CD4-positive, alpha-beta memory T cell (primary cell): ENCODE results near the gene CCSER2. TPM values are rescaled to one million over a fixed set of nuclear protein-coding genes. Genes with fewer than 3 reads are reported as not detected.
A peak's percentile ranks its signal among the peaks of the same experiment; 100 is the strongest.

Experiments used
- CTCF ChIA-PET: fragments of 350-600 bp; sonication (Branson Sonifier 250); formaldehyde crosslinking; loops from one replicate; lab custom pipeline; 2021; ENCODE audit warnings: inconsistent platforms; ENCODE audit not compliant: partially characterized antibody; lab: Charles Lee
- POLR2A ChIA-PET: fragments of 350-600 bp; sonication (Branson Sonifier 250); formaldehyde crosslinking; loops from one replicate; lab custom pipeline; 2021; ENCODE audit not compliant: partially characterized antibody; lab: Charles Lee
- DNase-seq, 5 donors: peaks; one replicate each; pipeline versions ENCODE4 v3.0.0 to v3.0.0-alpha.2; 2020 to 2022; ENCODE audit warnings: mixed read lengths in 1 of 5
- H3K27ac ChIP-seq: one replicate; pipeline ENCODE4 v1.7.0; 2013; ENCODE audit warnings: low read depth, low read length
- H3K27me3 ChIP-seq: 2 replicates; pipeline ENCODE4 v1.7.0; 2013; ENCODE audit warnings: mild to moderate bottlenecking, low read length, moderate library complexity; ENCODE audit not compliant: insufficient read depth
- H3K36me3 ChIP-seq: 2 replicates; pipeline ENCODE4 v1.7.0; 2013; ENCODE audit warnings: mild to moderate bottlenecking, low read length, moderate library complexity; ENCODE audit not compliant: insufficient read depth
- H3K4me1 ChIP-seq: 2 replicates; pipeline ENCODE4 v1.7.0; 2013; ENCODE audit warnings: mild to moderate bottlenecking, low read length, moderate library complexity; ENCODE audit not compliant: insufficient read depth
- H3K4me3 ChIP-seq, 2 donors: one replicate each; pipeline ENCODE4 v1.7.0; 2013; ENCODE audit warnings: low read length in 2 of 2, mild to moderate bottlenecking in 1 of 2
- H3K9me3 ChIP-seq, 2 donors: one replicate each; pipeline ENCODE4 v1.7.0; 2013; ENCODE audit warnings: low read length in 2 of 2, control low read depth in 1 of 2; ENCODE audit not compliant: control insufficient read depth in 1 of 2
- H3K27ac Mint-ChIP-seq, 7 donors: one replicate each; pipeline ENCODE4 v1.8.0; 2020 to 2021; ENCODE audit warnings: mixed read lengths in 7 of 7, mild to moderate bottlenecking in 6 of 7, inconsistent platforms in 3 of 7, moderate library complexity in 3 of 7
- H3K27me3 Mint-ChIP-seq, 2 donors: one replicate each; pipeline ENCODE4 v1.8.0; 2020 to 2021; ENCODE audit warnings: mixed read lengths in 2 of 2
- H3K36me3 Mint-ChIP-seq, 2 donors: one replicate each; pipeline ENCODE4 v1.8.0; 2020 to 2021; ENCODE audit warnings: mixed read lengths in 2 of 2, inconsistent platforms in 1 of 2, mild to moderate bottlenecking in 1 of 2
- H3K4me1 Mint-ChIP-seq, 4 donors: one replicate each; pipeline ENCODE4 v1.8.0; 2020 to 2021; ENCODE audit warnings: mixed read lengths in 4 of 4, mild to moderate bottlenecking in 1 of 4
- H3K4me3 Mint-ChIP-seq, 8 donors: one replicate each; pipeline ENCODE4 v1.8.0; 2020 to 2021; ENCODE audit warnings: mixed read lengths in 8 of 8, mild to moderate bottlenecking in 7 of 8, moderate library complexity in 6 of 8, inconsistent platforms in 3 of 8
- H3K9me3 Mint-ChIP-seq, 8 donors: one replicate each; pipeline ENCODE4 v1.8.0; 2020 to 2021; ENCODE audit warnings: mixed read lengths in 8 of 8, mild to moderate bottlenecking in 5 of 8, inconsistent platforms in 3 of 8, moderate library complexity in 1 of 8
- intact Hi-C: fragments of 100-400 bp; cut with micrococcal nuclease; formaldehyde crosslinking; loops from one replicate; pipeline ENCODE4 v1.15.1; 2023
- polyA plus RNA-seq, 2 donors: library from polyadenylated mRNA; unstranded; fragments of 300-500 nt; fragmentation: Illumina TruSeq; gene quantifications; one replicate each; pipeline ENCODE4 v1.2.3, GENCODE V29; 2021
- total RNA-seq, 2 experiments: library from RNA; stranded (reverse); gene quantifications; one replicate each; pipeline ENCODE4 v1.2.3, GENCODE V29; 2021

The CCSER2 gene
- total and polyA plus RNA-seq, 4 experiments from 2014 or later: 89.8 to 151 (median 119) TPM

GRCh38 chr10:84517554-84517953 lies 189.2 kb downstream of the CCSER2 start:
- Mint-ChIP-seq H3K4me3 (no peak overlapping the region), H3K27me3 (no peaks in the 10 kb centered on the region), H3K36me3 (peaks cover 17 to 30% of the 10 kb centered on the region in 2 donors), H3K4me1 (peaks cover 0 to 5% (median 1%) of the 10 kb centered on the region in 4 donors), H3K27ac (peak overlapping the region in 1 of 7 donors; percentile 6), H3K9me3 (no peaks in the 10 kb centered on the region)
- Histone ChIP-seq H3K27me3 (no peaks in the 10 kb centered on the region), H3K9me3 (no peaks in the 10 kb centered on the region), H3K4me3 (no peak overlapping the region), H3K36me3 (peaks cover 18% of the 10 kb centered on the region), H3K4me1 (no peaks in the 10 kb centered on the region), H3K27ac (no peak overlapping the region)
- POLR2A ChIA-PET: no interaction called here
- CTCF ChIA-PET: no interaction called here
- intact Hi-C loops: no loop called here
- no peak for DNase-seq

- DNase-seq: no peak
- POLR2A ChIA-PET: no interaction called here
- Histone ChIP-seq H3K27me3 (no peaks in the 10 kb centered on the region), H3K9me3 (no peaks in the 10 kb centered on the region), H3K4me3 (no peak overlapping the region), H3K27ac (no peak overlapping the region), H3K36me3 (peaks cover 7% of the 10 kb centered on the region), H3K4me1 (no peaks in the 10 kb centered on the region)
- peaks cover 5 to 15% of the 10 kb centered on the region in 2 donors for H3K36me3 Mint-ChIP-seq
- no peaks in the 10 kb centered on the region for H3K27me3 Mint-ChIP-seq
- no peak overlapping the region for H3K4me3 Mint-ChIP-seq
- H3K9me3 Mint-ChIP-seq: no peaks in the 10 kb centered on the region
- CTCF ChIA-PET: no interaction called here
- no peak overlapping the region for H3K27ac Mint-ChIP-seq
- intact Hi-C loops: no loop called here
- peaks cover 0 to 9% (median 5%) of the 10 kb centered on the region in 4 donors for H3K4me1 Mint-ChIP-seq
Measured at GRCh38 chr10:84519235-84519634, 190.8 kb downstream of the CCSER2 start.

GRCh38 chr10:84521013-84521412 lies 192.6 kb downstream of the CCSER2 start:
- intact Hi-C loops: no loop called here
- POLR2A ChIA-PET: no interaction called here
- Histone ChIP-seq H3K27ac (no peak overlapping the region), H3K36me3 (no peaks in the 10 kb centered on the region), H3K27me3 (no peaks in the 10 kb centered on the region), H3K4me3 (no peak overlapping the region), H3K9me3 (no peaks in the 10 kb centered on the region), H3K4me1 (no peaks in the 10 kb centered on the region)
- H3K27me3 Mint-ChIP-seq: peaks cover 0 to 2% of the 10 kb centered on the region in 2 donors
- no peak for DNase-seq
- H3K36me3 Mint-ChIP-seq: peaks cover 5 to 7% of the 10 kb centered on the region in 2 donors
- no peak overlapping the region for H3K4me3 Mint-ChIP-seq
- H3K9me3 Mint-ChIP-seq: peaks cover 2 to 13% (median 9%) of the 10 kb centered on the region in 8 donors
- CTCF ChIA-PET: interaction anchor here (1.0 kb wide), 1 partner anchor 16 kb away, joined by 4 read pairs; no protein-coding TSS in a partner anchor
- H3K27ac Mint-ChIP-seq: peak overlapping the region in 2 of 7 donors; percentile 12 to 32
- H3K4me1 Mint-ChIP-seq: peaks cover 0 to 9% (median 5%) of the 10 kb centered on the region in 4 donors

- H3K9me3 Mint-ChIP-seq: peaks cover 2 to 17% (median 14%) of the 10 kb centered on the region in 8 donors
- peaks cover 5% of the 10 kb centered on the region in 2 donors for H3K36me3 Mint-ChIP-seq
- peak overlapping the region in 4 of 7 donors; percentile 2 to 19 (median 12) for H3K27ac Mint-ChIP-seq
- H3K27me3 Mint-ChIP-seq: peaks cover 0 to 2% of the 10 kb centered on the region in 2 donors
- Histone ChIP-seq H3K9me3 (no peaks in the 10 kb centered on the region), H3K27me3 (no peaks in the 10 kb centered on the region), H3K36me3 (no peaks in the 10 kb centered on the region), H3K4me1 (no peaks in the 10 kb centered on the region), H3K4me3 (no peak overlapping the region), H3K27ac (no peak overlapping the region)
- ChIA-PET POLR2A (no interaction called here), CTCF (interaction anchor here (0.6 to 1.0 kb wide), 2 partner anchors 16 to 19 kb away, joined by 3 to 4 read pairs; no protein-coding TSS in a partner anchor)
- intact Hi-C loops: no loop called here
- no peak overlapping the region for H3K4me3 Mint-ChIP-seq
- H3K4me1 Mint-ChIP-seq: peaks cover 0 to 9% (median 5%) of the 10 kb centered on the region in 4 donors
- DNase-seq: no peak
Measured at GRCh38 chr10:84521468-84521867, 193.1 kb downstream of the CCSER2 start.

GRCh38 chr10:84522612-84523462 lies 194.4 kb downstream of the CCSER2 start:
- H3K27ac ChIP-seq: no peak overlapping the region
- DNase-seq: no peak
- intact Hi-C loops: no loop called here
- Mint-ChIP-seq H3K4me1 (peaks cover 0 to 9% (median 5%) of the 10 kb centered on the region in 4 donors), H3K27me3 (peaks cover 2% of the 10 kb centered on the region in 2 donors), H3K36me3 (peaks cover 2 to 5% of the 10 kb centered on the region in 2 donors), H3K9me3 (peaks cover 2 to 21% (median 15%) of the 10 kb centered on the region in 8 donors), H3K27ac (no peak overlapping the region), H3K4me3 (no peak overlapping the region)
- H3K36me3 ChIP-seq: no peaks in the 10 kb centered on the region
- POLR2A ChIA-PET: no interaction called here
- CTCF ChIA-PET: interaction anchor here (3.9 kb wide), 1 partner anchor 15 kb away, joined by 16 read pairs; no protein-coding TSS in a partner anchor
- no peaks in the 10 kb centered on the region for H3K4me1 ChIP-seq
- H3K9me3 ChIP-seq: no peaks in the 10 kb centered on the region
- H3K27me3 ChIP-seq: no peaks in the 10 kb centered on the region
- no peak overlapping the region for H3K4me3 ChIP-seq

- intact Hi-C loops: no loop called here
- no peak overlapping the region for H3K4me3 ChIP-seq
- no peaks in the 10 kb centered on the region for H3K27me3 ChIP-seq
- no peak for DNase-seq
- H3K27ac ChIP-seq: no peak overlapping the region
- no peaks in the 10 kb centered on the region for H3K9me3 ChIP-seq
- Mint-ChIP-seq H3K27ac (peak overlapping the region in 2 of 7 donors; percentile 48 to 54), H3K4me1 (peaks cover 0 to 9% (median 5%) of the 10 kb centered on the region in 4 donors), H3K9me3 (peaks cover 2 to 21% (median 15%) of the 10 kb centered on the region in 8 donors), H3K36me3 (peaks cover 2 to 5% of the 10 kb centered on the region in 2 donors), H3K27me3 (peaks cover 2% of the 10 kb centered on the region in 2 donors), H3K4me3 (no peak overlapping the region)
- ChIA-PET CTCF (interaction anchor here (3.9 kb wide), 1 partner anchor 15 kb away, joined by 16 read pairs; no protein-coding TSS in a partner anchor), POLR2A (no interaction called here)
- H3K4me1 ChIP-seq: no peaks in the 10 kb centered on the region
- no peaks in the 10 kb centered on the region for H3K36me3 ChIP-seq
Measured at GRCh38 chr10:84523526-84523925, 195.1 kb downstream of the CCSER2 start.

- POLR2A ChIA-PET: no interaction called here
Measured at GRCh38 chr10:84524435-84524834, 196.0 kb downstream of the CCSER2 start.

More at GRCh38 chr10:84524435-84524834, 196.0 kb downstream of the CCSER2 start:
- H3K4me3 Mint-ChIP-seq: no peak overlapping the region
- H3K9me3 Mint-ChIP-seq: peaks cover 2 to 21% (median 15%) of the 10 kb centered on the region in 8 donors
- intact Hi-C loops: no loop called here
- H3K27ac Mint-ChIP-seq: no peak overlapping the region
- peaks cover 0 to 9% (median 5%) of the 10 kb centered on the region in 4 donors for H3K4me1 Mint-ChIP-seq
- CTCF ChIA-PET: interaction anchor here (3.9 kb wide), 1 partner anchor 14 kb away, joined by 16 read pairs; no protein-coding TSS in a partner anchor
- peaks cover 2% of the 10 kb centered on the region in 2 donors for H3K27me3 Mint-ChIP-seq
- H3K27me3 ChIP-seq: no peaks in the 10 kb centered on the region
- H3K36me3 ChIP-seq: no peaks in the 10 kb centered on the region
- no peaks in the 10 kb centered on the region for H3K4me1 ChIP-seq
- H3K9me3 ChIP-seq: no peaks in the 10 kb centered on the region
- DNase-seq: no peak
- H3K4me3 ChIP-seq: no peak overlapping the region
- no peak overlapping the region for H3K27ac ChIP-seq
- H3K36me3 Mint-ChIP-seq: peaks cover 2 to 5% of the 10 kb centered on the region in 2 donors
